H9 (cell line): ENCODE results near the gene AFF1. TPM values are rescaled to one million over a fixed set of nuclear protein-coding genes. Genes with fewer than 3 reads are reported as not detected.

Experiments
- DNase-seq: peaks from one replicate; pipeline ENCODE4 v3.0.0-alpha.2; 2017
- H2AFZ ChIP-seq: one replicate; pipeline ENCODE4 v1.6.1; 2013; ENCODE audit warnings: mild to moderate bottlenecking, low read length, control low read depth, moderate library complexity
- H2AK5ac ChIP-seq: 2 replicates; pipeline ENCODE4 v1.6.1; 2013; ENCODE audit warnings: low read length, control low read depth, mixed read lengths; ENCODE audit not compliant: insufficient read length
- H2BK120ac ChIP-seq: one replicate; pipeline ENCODE4 v1.6.1; 2013; ENCODE audit warnings: low read depth, mild to moderate bottlenecking, low read length, control low read depth, inconsistent platforms; ENCODE audit not compliant: poor library complexity, severe bottlenecking
- H2BK12ac ChIP-seq: 2 replicates; pipeline ENCODE4 v1.6.1; 2013; ENCODE audit warnings: low read length, control low read depth, mixed read lengths, low read depth; ENCODE audit not compliant: insufficient read length
- H2BK15ac ChIP-seq: 2 replicates; pipeline ENCODE4 v1.6.1; 2013; ENCODE audit warnings: low read depth, low read length, control low read depth
- H2BK20ac ChIP-seq: one replicate; pipeline ENCODE4 v1.6.1; 2013; ENCODE audit warnings: low read depth, mild to moderate bottlenecking, low read length, control low read depth, inconsistent platforms; ENCODE audit not compliant: poor library complexity, severe bottlenecking
- H2BK5ac ChIP-seq: 2 replicates; pipeline ENCODE4 v1.6.1; 2013; ENCODE audit warnings: low read length, control low read depth, mixed read lengths; ENCODE audit not compliant: insufficient read length
- H3K14ac ChIP-seq: 2 replicates; pipeline ENCODE4 v1.6.1; 2013; ENCODE audit warnings: low read length, control low read depth; ENCODE audit not compliant: insufficient read depth
- H3K18ac ChIP-seq: 2 replicates; pipeline ENCODE4 v1.6.1; 2013; ENCODE audit warnings: low read depth, mild to moderate bottlenecking, mixed read lengths, low read length, control low read depth; ENCODE audit not compliant: insufficient read length
- H3K23ac ChIP-seq: 2 replicates; pipeline ENCODE4 v1.6.1; 2013; ENCODE audit warnings: low read length, control low read depth, mixed read lengths, low read depth; ENCODE audit not compliant: insufficient read length
- H3K23me2 ChIP-seq: 2 replicates; pipeline ENCODE4 v1.6.1; 2013; ENCODE audit warnings: low read depth, mild to moderate bottlenecking, mixed read lengths, low read length, control low read depth; ENCODE audit not compliant: insufficient read length, poor library complexity, severe bottlenecking
- H3K27ac ChIP-seq: 2 replicates; pipeline ENCODE4 v1.5.1; 2013; ENCODE audit warnings: low read length, control low read depth, mixed read lengths, low read depth; ENCODE audit not compliant: insufficient read length
- H3K27me3 ChIP-seq: 2 replicates; pipeline ENCODE4 v1.6.1; 2013; ENCODE audit warnings: low read length, control low read depth, inconsistent platforms; ENCODE audit not compliant: insufficient read depth
- H3K4ac ChIP-seq: 2 replicates; pipeline ENCODE4 v1.6.1; 2013; ENCODE audit warnings: low read depth, mild to moderate bottlenecking, control low read depth, inconsistent platforms, low read length, moderate library complexity
- H3K4me1 ChIP-seq: 2 replicates; pipeline ENCODE4 v1.6.1; 2013; ENCODE audit warnings: low read length, control low read depth, inconsistent platforms; ENCODE audit not compliant: insufficient read depth
- H3K4me2 ChIP-seq: 2 replicates; pipeline ENCODE4 v1.6.1; 2013; ENCODE audit warnings: low read length, control low read depth, mixed read lengths; ENCODE audit not compliant: insufficient read length, insufficient read depth
- H3K56ac ChIP-seq: 2 replicates; pipeline ENCODE4 v1.6.1; 2013; ENCODE audit warnings: low read depth, mild to moderate bottlenecking, mixed read lengths, low read length, control low read depth; ENCODE audit not compliant: insufficient read length
- H3K79me1 ChIP-seq: 2 replicates; pipeline ENCODE4 v1.6.1; 2013; ENCODE audit warnings: low read depth, mild to moderate bottlenecking, moderate library complexity, low read length, control low read depth, inconsistent platforms; ENCODE audit not compliant: insufficient read depth, poor library complexity, severe bottlenecking
- H3K79me2 ChIP-seq: 2 replicates; pipeline ENCODE4 v1.6.1; 2013; ENCODE audit warnings: low read length, control low read depth, inconsistent platforms; ENCODE audit not compliant: insufficient read depth
- H3K9ac ChIP-seq: 2 replicates; pipeline ENCODE4 v1.6.1; 2013; ENCODE audit warnings: low read length, control low read depth, mixed read lengths; ENCODE audit not compliant: insufficient read length; ENCODE audit errors: extremely low read depth
- H3K9me3 ChIP-seq: one replicate; pipeline ENCODE4 v1.6.1; 2013; ENCODE audit warnings: low read depth, low read length, inconsistent platforms; ENCODE audit not compliant: control insufficient read depth
- H3T11ph ChIP-seq: one replicate; pipeline ENCODE4 v1.6.1; 2013; ENCODE audit warnings: mild to moderate bottlenecking, low read length, control low read depth, inconsistent platforms
- H4K20me1 ChIP-seq: one replicate; pipeline ENCODE4 v1.6.1; 2013; ENCODE audit not compliant: control insufficient read depth, insufficient read length, insufficient read depth
- H4K5ac ChIP-seq: 2 replicates; pipeline ENCODE4 v1.6.1; 2013; ENCODE audit warnings: low read depth, mild to moderate bottlenecking, mixed read lengths, low read length, control low read depth; ENCODE audit not compliant: insufficient read length
- H4K8ac ChIP-seq: replicated peaks from 2 replicates; pipeline ENCODE4 v1.6.1; 2013; ENCODE audit warnings: low read length, control low read depth, mixed read lengths, low read depth; ENCODE audit not compliant: insufficient read length
- H4K91ac ChIP-seq: 2 replicates; pipeline ENCODE4 v1.6.1; 2013; ENCODE audit warnings: low read depth, mild to moderate bottlenecking, moderate library complexity, mixed read lengths, low read length, control low read depth; ENCODE audit not compliant: insufficient read length
- H3K27ac Mint-ChIP-seq, 3 experiments: 2 replicates in 2 of 3; 3 replicates in 1 of 3; pipeline ENCODE4 v1.8.0; 2020 to 2021; ENCODE audit warnings: mixed read lengths in 3 of 3, mild to moderate bottlenecking in 1 of 3, moderate library complexity in 1 of 3
- H3K27me3 Mint-ChIP-seq: 2 replicates; pipeline ENCODE4 v1.8.0; 2021; ENCODE audit warnings: low read depth, mild to moderate bottlenecking, moderate library complexity, mixed read lengths
- H3K36me3 Mint-ChIP-seq, 3 experiments: 2 replicates in 2 of 3; 3 replicates in 1 of 3; pipeline ENCODE4 v1.8.0; 2020 to 2021; ENCODE audit warnings: low read depth in 3 of 3, mixed read lengths in 3 of 3; ENCODE audit not compliant: insufficient read depth in 1 of 3
- H3K4me1 Mint-ChIP-seq, 2 experiments: 2 replicates each; pipeline ENCODE4 v1.8.0; 2020; ENCODE audit warnings: mixed read lengths in 2 of 2
- H3K4me3 Mint-ChIP-seq, 2 experiments: 2 replicates in 1 of 2; 3 replicates in 1 of 2; pipeline ENCODE4 v1.8.0; 2020 to 2021; ENCODE audit warnings: mild to moderate bottlenecking in 2 of 2, mixed read lengths in 2 of 2, moderate library complexity in 1 of 2
- H3K9me3 Mint-ChIP-seq, 2 experiments: 2 replicates in 1 of 2; 3 replicates in 1 of 2; pipeline ENCODE4 v1.8.0; 2020; ENCODE audit warnings: mild to moderate bottlenecking in 2 of 2, mixed read lengths in 2 of 2, moderate library complexity in 1 of 2
- CTCF ChIP-seq: fragments of 200-600 bp; sonication (generic); conservative IDR thresholded peaks from 3 replicates; pipeline ENCODE4 v1.8.0; 2021; ENCODE audit warnings: antibody characterized with exemption, mild to moderate bottlenecking
- WGBS: extraction: QIAGEN DNeasy Blood & Tissue Kit; methylation state at CpG from one replicate; pipeline ENCODE4 v1.1.7; 2013; ENCODE audit warnings: missing lambda C conversion rate, low lambda C conversion rate, mixed read lengths; ENCODE audit not compliant: insufficient read length; ENCODE audit errors: extremely low coverage; 5-methylcytosine and 5-hydroxymethylcytosine counted together
- total RNA-seq: library from RNA; stranded (reverse); gene quantifications from 2 replicates; pipeline ENCODE4 v1.2.1, GENCODE V29; 2021

Gene AFF1
- total RNA-seq, 1 experiment from 2014 or later, result 74.5 TPM

DNA sequence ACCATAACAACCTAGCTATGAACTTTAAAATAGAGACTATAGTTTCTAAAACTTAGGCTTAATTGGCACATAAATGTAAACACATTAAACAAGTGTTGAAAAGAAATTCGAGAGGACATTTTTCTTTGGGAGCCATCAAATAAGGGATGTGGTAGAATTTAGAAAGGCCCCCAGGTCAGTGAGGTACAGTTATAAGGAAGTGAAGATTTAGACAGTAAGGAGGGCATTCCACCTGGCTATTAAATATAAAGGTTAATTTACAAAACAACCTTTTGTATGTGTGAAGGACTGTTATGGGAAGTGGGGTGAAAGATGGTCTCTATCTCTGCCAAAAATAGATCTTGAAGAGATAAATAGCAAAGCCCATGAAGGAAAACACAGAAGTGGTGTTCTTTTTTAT is 83.9 kb downstream of the AFF1 start:
- Histone ChIP-seq H3K4ac (no peak overlapping the region), H3T11ph (no peak overlapping the region), H2BK20ac (no peak overlapping the region), H3K79me1 (no peaks in the 10 kb centered on the region), H3K27me3 (no peaks in the 10 kb centered on the region), H4K20me1 (no peaks in the 10 kb centered on the region), H3K4me1 (peaks cover 6% of the 10 kb centered on the region; the same call in 1 of the 2 replicates), H2AFZ (no peak overlapping the region), H3K56ac (no peak overlapping the region), H3K18ac (no peak overlapping the region), H4K5ac (no peak overlapping the region), H3K9me3 (no peaks in the 10 kb centered on the region), H3K79me2 (peaks cover 16% of the 10 kb centered on the region; the same call in 1 of the 2 replicates), H3K23me2 (no peaks in the 10 kb centered on the region), H4K8ac (no peak overlapping the region), H3K23ac (no peak overlapping the region), H2BK120ac (no peak overlapping the region), H3K4me2 (no peak overlapping the region), H3K27ac (no peak overlapping the region), H4K91ac (no peak overlapping the region), H2BK12ac (no peak overlapping the region), H3K9ac (no peak overlapping the region), H2AK5ac (no peak overlapping the region), H2BK5ac (no peak overlapping the region), H2BK15ac (no peak overlapping the region), H3K14ac (no peak overlapping the region)
- Mint-ChIP-seq H3K4me3 (no peak overlapping the region), H3K4me1 (peaks cover 45% of the 10 kb centered on the region in 2 experiments), H3K27me3 (no peaks in the 10 kb centered on the region), H3K27ac (no peak overlapping the region), H3K9me3 (no peaks in the 10 kb centered on the region), H3K36me3 (no peaks in the 10 kb centered on the region; a peak in 1 of 7 replicates)
- WGBS, result no CpG with 5 or more reads among the region's 1 CpG
- TF ChIP-seq CTCF, result no peak
- DNase-seq, result no peak
